Activated naive CD4-positive, alpha-beta T cell treated with anti-CD3 and anti-CD28 coated beads, Interleukin-2, amount 50 U/mL, for 24 hours (primary cell): ENCODE measurements around the gene CHRNB2.

Experiments
- H3K27ac Mint-ChIP-seq: one replicate; pipeline ENCODE4 v1.8.0; 2021; ENCODE audit warnings: mild to moderate bottlenecking, mixed read lengths
- H3K27me3 Mint-ChIP-seq: one replicate; pipeline ENCODE4 v1.8.0; 2021; ENCODE audit warnings: mixed read lengths
- H3K36me3 Mint-ChIP-seq: one replicate; pipeline ENCODE4 v1.8.0; 2021; ENCODE audit warnings: mixed read lengths
- H3K4me1 Mint-ChIP-seq: one replicate; pipeline ENCODE4 v1.8.0; 2021; ENCODE audit warnings: mixed read lengths
- H3K4me3 Mint-ChIP-seq: one replicate; pipeline ENCODE4 v1.8.0; 2021; ENCODE audit warnings: mild to moderate bottlenecking, mixed read lengths
- H3K9me3 Mint-ChIP-seq: one replicate; pipeline ENCODE4 v1.8.0; 2021; ENCODE audit warnings: mixed read lengths

The CHRNB2 gene

GRCh38 chr1:154568157-154568815, 708 bp downstream of the CHRNB2 start:
- peaks cover 14% of the 10 kb centered on the region for H3K27me3 Mint-ChIP-seq

GRCh38 chr1:154571244-154571963, 3.8 kb downstream of the CHRNB2 start:
- Mint-ChIP-seq H3K4me3 (no peak overlapping the region), H3K27me3 (peaks cover 11% of the 10 kb centered on the region), H3K36me3 (peaks cover 2% of the 10 kb centered on the region), H3K4me1 (peaks cover 5% of the 10 kb centered on the region), H3K27ac (no peak overlapping the region), H3K9me3 (no peaks in the 10 kb centered on the region)

More at GRCh38 chr1:154568157-154568815, 708 bp downstream of the CHRNB2 start:
- Mint-ChIP-seq H3K4me1 (peaks cover 5% of the 10 kb centered on the region), H3K27ac (no peak overlapping the region), H3K9me3 (no peaks in the 10 kb centered on the region), H3K4me3 (no peak overlapping the region), H3K36me3 (peaks cover 2% of the 10 kb centered on the region)

GRCh38 chr1:154571964-154572288, 4.3 kb downstream of the CHRNB2 start:
- Mint-ChIP-seq H3K27me3 (peaks cover 7% of the 10 kb centered on the region), H3K9me3 (no peaks in the 10 kb centered on the region), H3K27ac (no peak overlapping the region), H3K36me3 (peaks cover 2% of the 10 kb centered on the region), H3K4me3 (no peak overlapping the region), H3K4me1 (peaks cover 5% of the 10 kb centered on the region)

GRCh38 chr1:154572468-154573167, 5.0 kb downstream of the CHRNB2 start:
- H3K4me3 Mint-ChIP-seq, result no peak overlapping the region
- no peak overlapping the region for H3K27ac Mint-ChIP-seq
- peaks cover under 1% of the 10 kb centered on the region for H3K4me1 Mint-ChIP-seq
- H3K27me3 Mint-ChIP-seq, result peaks cover 4% of the 10 kb centered on the region
- H3K36me3 Mint-ChIP-seq, result no peaks in the 10 kb centered on the region
- H3K9me3 Mint-ChIP-seq, result no peaks in the 10 kb centered on the region

GRCh38 chr1:154573168-154573510, 5.6 kb downstream of the CHRNB2 start:
- no peaks in the 10 kb centered on the region for H3K9me3 Mint-ChIP-seq
- H3K36me3 Mint-ChIP-seq, result no peaks in the 10 kb centered on the region
- no peaks in the 10 kb centered on the region for H3K4me1 Mint-ChIP-seq
- H3K27ac Mint-ChIP-seq, result no peak overlapping the region
- H3K27me3 Mint-ChIP-seq, result peaks cover 2% of the 10 kb centered on the region
- H3K4me3 Mint-ChIP-seq, result no peak overlapping the region

GRCh38 chr1:154574716-154575115, 7.1 kb downstream of the CHRNB2 start:
- Mint-ChIP-seq H3K4me1 (no peaks in the 10 kb centered on the region), H3K4me3 (no peak overlapping the region), H3K9me3 (no peaks in the 10 kb centered on the region), H3K27ac (peak overlapping the region; percentile 24), H3K27me3 (peaks cover 1% of the 10 kb centered on the region), H3K36me3 (peaks cover 4% of the 10 kb centered on the region)

GRCh38 chr1:154575147-154575927, 7.8 kb downstream of the CHRNB2 start:
- no peaks in the 10 kb centered on the region for H3K4me1 Mint-ChIP-seq
- no peak overlapping the region for H3K4me3 Mint-ChIP-seq
- H3K27ac Mint-ChIP-seq, result peak overlapping the region; percentile 24

GRCh38 chr1:154575951-154576566, 8.5 kb downstream of the CHRNB2 start:
- no peak overlapping the region for H3K4me3 Mint-ChIP-seq
- no peaks in the 10 kb centered on the region for H3K9me3 Mint-ChIP-seq
- peaks cover 5% of the 10 kb centered on the region for H3K36me3 Mint-ChIP-seq
- no peaks in the 10 kb centered on the region for H3K4me1 Mint-ChIP-seq
- H3K27me3 Mint-ChIP-seq, result no peaks in the 10 kb centered on the region
- peak overlapping the region; percentile 59 for H3K27ac Mint-ChIP-seq

More at GRCh38 chr1:154575147-154575927, 7.8 kb downstream of the CHRNB2 start:
- Mint-ChIP-seq H3K9me3 (no peaks in the 10 kb centered on the region), H3K27me3 (no peaks in the 10 kb centered on the region), H3K36me3 (peaks cover 4% of the 10 kb centered on the region)

GRCh38 chr1:154577346-154578057, 9.9 kb downstream of the CHRNB2 start:
- Mint-ChIP-seq H3K4me3 (no peak overlapping the region), H3K36me3 (peaks cover 10% of the 10 kb centered on the region), H3K4me1 (no peaks in the 10 kb centered on the region), H3K27ac (no peak overlapping the region), H3K9me3 (no peaks in the 10 kb centered on the region), H3K27me3 (no peaks in the 10 kb centered on the region)

- H3K9me3 Mint-ChIP-seq, result no peaks in the 10 kb centered on the region
- no peak overlapping the region for H3K27ac Mint-ChIP-seq
- H3K4me1 Mint-ChIP-seq, result no peaks in the 10 kb centered on the region
- no peaks in the 10 kb centered on the region for H3K27me3 Mint-ChIP-seq
- H3K4me3 Mint-ChIP-seq, result no peak overlapping the region
- H3K36me3 Mint-ChIP-seq, result peaks cover 10% of the 10 kb centered on the region
Measured at GRCh38 chr1:154578058-154578418, 10.5 kb downstream of the CHRNB2 start.

- no peak overlapping the region for H3K27ac Mint-ChIP-seq
- H3K27me3 Mint-ChIP-seq, result no peaks in the 10 kb centered on the region
- peaks cover 12% of the 10 kb centered on the region for H3K36me3 Mint-ChIP-seq
- no peaks in the 10 kb centered on the region for H3K9me3 Mint-ChIP-seq
- no peak overlapping the region for H3K4me3 Mint-ChIP-seq
- no peaks in the 10 kb centered on the region for H3K4me1 Mint-ChIP-seq
Measured at GRCh38 chr1:154579374-154579773, 11.8 kb downstream of the CHRNB2 start.

- H3K4me1 Mint-ChIP-seq, result no peaks in the 10 kb centered on the region
- H3K9me3 Mint-ChIP-seq, result no peaks in the 10 kb centered on the region
- no peak overlapping the region for H3K27ac Mint-ChIP-seq
- no peak overlapping the region for H3K4me3 Mint-ChIP-seq
- H3K27me3 Mint-ChIP-seq, result no peaks in the 10 kb centered on the region
- peaks cover 18% of the 10 kb centered on the region for H3K36me3 Mint-ChIP-seq
Measured at GRCh38 chr1:154581766-154582165, 14.2 kb downstream of the CHRNB2 start.

- peaks cover 19% of the 10 kb centered on the region for H3K36me3 Mint-ChIP-seq
- no peak overlapping the region for H3K27ac Mint-ChIP-seq
- H3K27me3 Mint-ChIP-seq, result no peaks in the 10 kb centered on the region
- no peaks in the 10 kb centered on the region for H3K9me3 Mint-ChIP-seq
- H3K4me3 Mint-ChIP-seq, result no peak overlapping the region
- no peaks in the 10 kb centered on the region for H3K4me1 Mint-ChIP-seq
Measured at GRCh38 chr1:154582885-154583284, 15.3 kb downstream of the CHRNB2 start.

GRCh38 chr1:154583773-154584172, 16.2 kb downstream of the CHRNB2 start:
- H3K9me3 Mint-ChIP-seq, result no peaks in the 10 kb centered on the region
- H3K27ac Mint-ChIP-seq, result no peak overlapping the region
- H3K4me3 Mint-ChIP-seq, result no peak overlapping the region

More at GRCh38 chr1:154583773-154584172, 16.2 kb downstream of the CHRNB2 start:
- Mint-ChIP-seq H3K27me3 (no peaks in the 10 kb centered on the region), H3K36me3 (peaks cover 22% of the 10 kb centered on the region), H3K4me1 (no peaks in the 10 kb centered on the region)
